Naive thymus-derived CD4-positive, alpha-beta T cell (primary cell): ENCODE results near the gene UBE2Q1. TPM values are rescaled to one million over a fixed set of nuclear protein-coding genes. Genes with fewer than 3 reads are reported as not detected.
A peak's percentile ranks its signal among the peaks of the same experiment; 100 is the strongest.

Experiments
- ATAC-seq: fragments of 150-1000 bp; cut with Tn5 transposase; 2 replicates; pipeline ENCODE4 v1.10.0; 2021; ENCODE audit warnings: mild to moderate bottlenecking, moderate library complexity
- CTCF ChIA-PET: fragments of 350-600 bp; sonication (Branson Sonifier 250); formaldehyde crosslinking; loops from one replicate; lab custom pipeline; 2021; ENCODE audit warnings: antibody characterized with exemption; lab: Charles Lee
- POLR2A ChIA-PET: fragments of 350-600 bp; sonication (Branson Sonifier 250); formaldehyde crosslinking; loops from one replicate; lab custom pipeline; 2021; ENCODE audit warnings: antibody characterized with exemption, inconsistent platforms; lab: Charles Lee
- DNase-seq, 9 donors: peaks; one replicate each; pipeline versions ENCODE4 v3.0.0 to v3.0.0-alpha.2; 2020 to 2022; ENCODE audit warnings: mixed read lengths in 1 of 9
- H3K27ac ChIP-seq: one replicate; pipeline ENCODE4 v1.7.0; 2013; ENCODE audit warnings: mild to moderate bottlenecking, low read depth, low read length, moderate library complexity
- H3K27me3 ChIP-seq, 2 donors: one replicate each; pipeline ENCODE4 v1.7.0; 2013; ENCODE audit warnings: low read length in 2 of 2, mild to moderate bottlenecking in 2 of 2, moderate library complexity in 2 of 2; ENCODE audit not compliant: control insufficient read depth in 2 of 2, insufficient read depth in 2 of 2
- H3K36me3 ChIP-seq, 3 experiments: 1 replicate in 2 of 3; 2 replicates in 1 of 3; pipeline ENCODE4 v1.7.0; 2013; ENCODE audit warnings: low read length in 3 of 3, mild to moderate bottlenecking in 3 of 3, moderate library complexity in 1 of 3; ENCODE audit not compliant: insufficient read depth in 3 of 3, control insufficient read depth in 2 of 3
- H3K4me1 ChIP-seq, 2 donors: one replicate each; pipeline ENCODE4 v1.7.0; 2013; ENCODE audit warnings: low read length in 2 of 2, mild to moderate bottlenecking in 2 of 2, moderate library complexity in 1 of 2; ENCODE audit not compliant: control insufficient read depth in 2 of 2, insufficient read depth in 2 of 2
- H3K4me3 ChIP-seq: 2 replicates; pipeline ENCODE4 v1.7.0; 2013; ENCODE audit warnings: mild to moderate bottlenecking, low read length
- H3K9me3 ChIP-seq, 3 experiments: 1 replicate in 2 of 3; 2 replicates in 1 of 3; pipeline ENCODE4 v1.7.0; 2013; ENCODE audit warnings: low read length in 3 of 3; ENCODE audit not compliant: control insufficient read depth in 2 of 3
- H3K27ac Mint-ChIP-seq, 9 donors: one replicate each; pipeline ENCODE4 v1.8.0; 2020 to 2022; ENCODE audit warnings: mixed read lengths in 9 of 9, mild to moderate bottlenecking in 8 of 9, moderate library complexity in 5 of 9, inconsistent platforms in 2 of 9
- H3K27me3 Mint-ChIP-seq, 5 donors: one replicate each; pipeline ENCODE4 v1.8.0; 2021 to 2022; ENCODE audit warnings: mixed read lengths in 5 of 5, mild to moderate bottlenecking in 1 of 5
- H3K36me3 Mint-ChIP-seq, 5 donors: one replicate each; pipeline ENCODE4 v1.8.0; 2020 to 2022; ENCODE audit warnings: mixed read lengths in 5 of 5, mild to moderate bottlenecking in 3 of 5, inconsistent platforms in 1 of 5
- H3K4me1 Mint-ChIP-seq, 7 donors: one replicate each; pipeline ENCODE4 v1.8.0; 2020 to 2022; ENCODE audit warnings: mixed read lengths in 7 of 7, mild to moderate bottlenecking in 3 of 7, inconsistent platforms in 1 of 7
- H3K4me3 Mint-ChIP-seq, 10 donors: one replicate each; pipeline ENCODE4 v1.8.0; 2020 to 2022; ENCODE audit warnings: mild to moderate bottlenecking in 10 of 10, mixed read lengths in 10 of 10, moderate library complexity in 6 of 10, inconsistent platforms in 2 of 10
- H3K9me3 Mint-ChIP-seq, 11 donors: one replicate each; pipeline ENCODE4 v1.8.0; 2020 to 2022; ENCODE audit warnings: mixed read lengths in 11 of 11, mild to moderate bottlenecking in 4 of 11, inconsistent platforms in 1 of 11, moderate library complexity in 1 of 11
- intact Hi-C, 2 donors: fragments of 100-400 bp; cut with micrococcal nuclease; formaldehyde crosslinking; loops; one replicate each; pipeline ENCODE4 v1.15.1; 2023
- polyA plus RNA-seq, 2 donors: library from polyadenylated mRNA; unstranded; fragments of 300-500 nt; fragmentation: Illumina TruSeq; gene quantifications; one replicate each; pipeline ENCODE4 v1.2.3, GENCODE V29; 2021
- total RNA-seq, 6 experiments: library from RNA in 5 of 6; stranded (reverse) in 5 of 6; gene quantifications; 1 replicate in 5 of 6; 2 replicates in 1 of 6; pipeline ENCODE4 v1.2.3 and lab custom pipeline; 2021 to 2026

Gene UBE2Q1
- total and polyA plus RNA-seq, 7 experiments from 2014 or later = 9.1 to 117 (median 65.8) TPM

DNA sequence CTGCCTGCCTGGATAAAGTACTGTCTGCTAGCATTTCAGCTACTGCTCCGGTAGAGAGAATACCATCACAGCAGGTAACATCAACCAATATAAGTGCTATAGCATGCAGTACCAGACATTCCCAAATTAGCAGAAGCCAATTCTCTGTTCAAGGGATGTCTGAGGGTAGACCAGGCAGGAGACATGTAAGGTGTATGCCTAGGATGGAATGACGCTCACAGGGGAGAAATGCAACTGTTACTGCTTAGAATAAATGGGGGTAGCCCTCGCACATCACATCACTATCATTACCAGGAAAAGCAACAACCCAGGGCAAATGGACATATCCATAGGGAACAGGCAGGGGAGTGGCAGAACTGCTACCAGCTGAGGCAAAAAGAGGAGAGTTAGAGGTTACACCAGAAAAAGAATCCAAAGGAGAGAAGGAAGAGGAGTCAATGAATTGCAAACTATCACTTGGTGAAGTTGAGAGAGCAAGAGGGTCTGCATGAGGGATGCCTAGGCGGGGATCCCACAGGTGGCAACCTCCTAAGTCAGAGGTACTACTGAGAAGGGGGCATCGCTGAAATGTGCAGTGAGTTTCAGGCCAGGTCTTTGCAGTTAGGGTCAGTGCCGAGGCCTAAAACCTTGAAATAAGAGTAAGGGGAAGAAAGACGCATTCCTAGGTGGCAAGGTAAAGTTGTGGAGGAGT lies 1.1 kb downstream of the UBE2Q1 start:
- H3K4me1 ChIP-seq = peaks cover 18 to 23% of the 10 kb centered on the region in 2 donors
- H3K36me3 ChIP-seq = peaks cover 21 to 39% (median 28%) of the 10 kb centered on the region in 3 experiments
- peaks cover 23 to 56% (median 44%) of the 10 kb centered on the region in 7 donors for H3K4me1 Mint-ChIP-seq
- peak overlapping the region; percentile 87 to 97 (median 92) for H3K4me3 Mint-ChIP-seq
- ATAC-seq (no peak), DNase-seq (no peak)
- H3K27ac ChIP-seq = peak overlapping the region; percentile 86
- intact Hi-C loops = loop anchor here (2.0 to 10.0 kb wide), 5 partner anchors 77 to 373 kb away; partner anchors contain the start of gene IL6R (in 1 of the 2)
- H3K9me3 ChIP-seq = no peaks in the 10 kb centered on the region
- H3K4me3 ChIP-seq = peak overlapping the region; percentile 81
- peaks cover 0 to 4% (median 0%) of the 10 kb centered on the region in 11 donors for H3K9me3 Mint-ChIP-seq
- POLR2A ChIA-PET = interaction anchor here (0.5 to 1.3 kb wide), 9 partner anchors 44 to 568 kb away, joined by 3 to 4 read pairs (median 3); partner anchors contain the start of genes PBXIP1 and UBAP2L
- H3K36me3 Mint-ChIP-seq = peaks cover 11 to 32% (median 13%) of the 10 kb centered on the region in 5 donors
- CTCF ChIA-PET = interaction anchor here (0.9 to 1.0 kb wide), 2 partner anchors 12 to 205 kb away, joined by 3 to 6 read pairs; no protein-coding TSS in a partner anchor
- no peaks in the 10 kb centered on the region for H3K27me3 ChIP-seq
- peak overlapping the region; percentile 86 to 97 (median 92) for H3K27ac Mint-ChIP-seq
- no peaks in the 10 kb centered on the region for H3K27me3 Mint-ChIP-seq

DNA sequence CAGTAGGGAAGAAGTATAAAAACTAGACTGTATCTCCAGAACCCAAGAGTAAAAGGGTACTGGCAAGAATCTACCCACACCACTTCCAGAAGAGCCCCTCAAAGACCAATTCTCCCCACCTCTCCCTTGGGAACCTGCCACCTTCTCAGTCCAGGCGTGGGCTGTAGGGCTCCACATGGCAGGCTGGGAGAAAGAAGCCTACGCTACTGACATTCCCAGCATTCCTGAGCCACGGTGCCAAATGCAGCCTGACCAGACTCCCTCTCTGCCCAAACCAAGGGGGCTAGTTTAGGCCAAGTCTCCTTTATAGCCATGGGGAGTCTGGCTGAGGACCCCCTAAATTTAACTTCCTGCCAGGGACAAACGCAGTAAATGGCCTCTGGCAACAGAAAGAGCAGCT lies 2.0 kb downstream of the UBE2Q1 start:
- peaks cover 23 to 56% (median 44%) of the 10 kb centered on the region in 7 donors for H3K4me1 Mint-ChIP-seq
- Histone ChIP-seq H3K4me1 (peaks cover 18 to 23% of the 10 kb centered on the region in 2 donors), H3K9me3 (no peaks in the 10 kb centered on the region), H3K27me3 (no peaks in the 10 kb centered on the region), H3K4me3 (peak overlapping the region; percentile 81), H3K36me3 (peaks cover 27 to 49% (median 35%) of the 10 kb centered on the region in 3 experiments), H3K27ac (peak overlapping the region; percentile 86)
- peaks cover 11 to 35% (median 13%) of the 10 kb centered on the region in 5 donors for H3K36me3 Mint-ChIP-seq
- H3K4me3 Mint-ChIP-seq = peak overlapping the region; percentile 29 to 96 (median 90)
- peaks cover 0 to 4% (median 0%) of the 10 kb centered on the region in 11 donors for H3K9me3 Mint-ChIP-seq
- no peaks in the 10 kb centered on the region for H3K27me3 Mint-ChIP-seq
- intact Hi-C loops = loop anchor here (2.0 to 10.0 kb wide), 5 partner anchors 76 to 372 kb away; partner anchors contain the start of gene IL6R (in 1 of the 2)
- peak overlapping the region in 8 of 9 donors; percentile 12 to 95 (median 90) for H3K27ac Mint-ChIP-seq
- ATAC-seq = no peak
- ChIA-PET POLR2A (interaction anchor here (0.6 to 1.2 kb wide), 2 partner anchors 43 to 337 kb away, joined by 3 to 4 read pairs; no protein-coding TSS in a partner anchor), CTCF (interaction anchor here (0.6 to 1.0 kb wide), 3 partner anchors 11 to 398 kb away, joined by 3 to 6 read pairs (median 4); no protein-coding TSS in a partner anchor)
- DNase-seq = no peak

DNA sequence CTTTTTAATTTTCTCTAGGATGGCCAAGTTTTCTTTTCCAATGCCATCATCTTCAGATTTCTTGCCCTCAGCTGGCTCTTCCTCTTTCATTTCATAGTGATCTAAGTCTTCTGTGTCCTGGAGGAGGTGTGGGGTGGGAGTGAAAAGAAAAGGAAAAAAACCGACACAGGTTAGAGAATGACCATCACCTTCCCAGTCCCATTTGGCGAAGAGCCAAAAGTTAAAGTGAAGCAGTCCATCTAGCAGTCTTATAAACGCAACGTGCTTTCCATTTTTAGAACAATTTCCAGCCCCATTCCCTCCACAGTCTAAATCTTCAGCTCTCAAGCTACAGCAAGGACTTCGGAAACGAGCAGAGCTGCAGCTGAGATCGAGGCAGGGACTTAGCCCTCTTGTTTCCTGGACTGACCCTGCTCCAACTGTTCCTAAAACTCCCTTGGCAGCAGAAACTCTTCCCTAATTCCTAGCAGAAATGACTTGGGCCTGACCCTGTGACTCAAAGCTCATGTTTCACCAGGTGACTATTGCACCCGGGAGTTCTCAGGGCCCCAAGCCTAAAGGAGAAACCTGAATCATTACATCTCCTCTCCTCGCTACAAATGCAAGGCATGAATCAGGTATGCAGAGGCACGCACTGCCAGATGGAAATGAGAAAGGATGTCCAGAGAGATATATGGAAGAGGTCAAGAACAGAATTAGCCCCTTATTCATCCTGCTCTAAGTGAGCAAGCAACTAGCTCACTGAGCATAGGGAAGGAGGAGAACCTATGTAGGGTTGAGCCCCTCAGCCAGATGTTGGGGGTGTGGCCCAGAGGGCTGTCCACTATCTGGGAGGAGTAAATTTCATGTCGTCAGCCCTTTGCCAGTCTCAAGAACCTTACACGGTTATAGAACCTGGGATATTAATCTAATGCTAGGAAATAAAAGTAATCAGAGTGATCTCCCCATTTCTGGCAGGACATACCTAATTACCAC lies 5.1 kb downstream of the UBE2Q1 start:
- intact Hi-C loops = loop anchor here in 1 of 2 donors (10.0 kb wide), 1 partner anchor 369 kb away; no protein-coding TSS in a partner anchor
- Mint-ChIP-seq H3K9me3 (no peaks in the 10 kb centered on the region), H3K4me3 (no peak overlapping the region), H3K27ac (peak overlapping the region in 1 of 9 donors; percentile 30), H3K27me3 (no peaks in the 10 kb centered on the region), H3K36me3 (peaks cover 12 to 49% (median 20%) of the 10 kb centered on the region in 5 donors), H3K4me1 (peaks cover 23 to 65% (median 51%) of the 10 kb centered on the region in 7 donors)
- no peak for DNase-seq
- no peak for ATAC-seq
- POLR2A ChIA-PET = interaction anchor here (0.6 to 0.9 kb wide), 4 partner anchors 62 to 277 kb away, joined by 3 read pairs; no protein-coding TSS in a partner anchor
- CTCF ChIA-PET = no interaction called here
- Histone ChIP-seq H3K4me3 (no peak overlapping the region), H3K4me1 (peaks cover 13 to 18% of the 10 kb centered on the region in 2 donors), H3K36me3 (peaks cover 35 to 75% (median 35%) of the 10 kb centered on the region in 3 experiments), H3K9me3 (no peaks in the 10 kb centered on the region), H3K27me3 (no peaks in the 10 kb centered on the region), H3K27ac (no peak overlapping the region)

- H3K27ac Mint-ChIP-seq = no peak overlapping the region
These were observed 6.4 kb downstream of the UBE2Q1 start for GRCh38 chr1:154552036-154552435.

DNA sequence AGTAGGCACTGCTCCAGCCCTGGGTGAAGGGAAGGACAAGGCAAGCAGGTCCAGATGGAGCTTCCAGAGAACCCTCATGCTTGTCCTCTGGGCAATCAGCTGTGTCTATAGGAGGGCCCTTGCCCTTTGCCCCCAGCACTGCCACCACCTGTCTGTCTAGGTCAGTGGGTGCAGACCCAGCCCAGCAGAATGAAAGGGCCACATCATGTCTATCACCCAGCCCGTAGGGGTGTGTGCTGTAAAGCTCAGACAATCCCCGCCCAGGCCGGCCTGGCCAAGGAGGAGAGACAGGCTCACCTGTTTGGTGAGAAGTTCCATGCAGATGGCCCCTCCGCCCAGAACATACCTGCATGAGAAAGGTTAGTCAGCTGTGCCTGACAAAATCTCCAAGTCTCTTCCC lies 7.0 kb downstream of the UBE2Q1 start:
- ChIA-PET POLR2A (no interaction called here), CTCF (interaction anchor here (2.0 kb wide), 1 partner anchor 72 kb away, joined by 5 read pairs; no protein-coding TSS in a partner anchor)
- Histone ChIP-seq H3K36me3 (peaks cover 35 to 75% (median 35%) of the 10 kb centered on the region in 3 experiments), H3K27ac (no peak overlapping the region), H3K9me3 (no peaks in the 10 kb centered on the region), H3K4me3 (no peak overlapping the region), H3K4me1 (peaks cover 3 to 5% of the 10 kb centered on the region in 2 donors), H3K27me3 (no peaks in the 10 kb centered on the region)
- no peak for ATAC-seq
- intact Hi-C loops = loop anchor here in 1 of 2 donors (10.0 kb wide), 1 partner anchor 367 kb away; no protein-coding TSS in a partner anchor
- no peaks in the 10 kb centered on the region for H3K27me3 Mint-ChIP-seq
- peaks cover 18 to 50% (median 41%) of the 10 kb centered on the region in 7 donors for H3K4me1 Mint-ChIP-seq
- H3K4me3 Mint-ChIP-seq = no peak overlapping the region
- no peak overlapping the region for H3K27ac Mint-ChIP-seq
- H3K36me3 Mint-ChIP-seq = peaks cover 12 to 42% (median 20%) of the 10 kb centered on the region in 5 donors
- H3K9me3 Mint-ChIP-seq = peaks cover 0 to 2% (median 0%) of the 10 kb centered on the region in 11 donors
- no peak for DNase-seq

More at GRCh38 chr1:154552036-154552435, 6.4 kb downstream of the UBE2Q1 start:
- Histone ChIP-seq H3K36me3 (peaks cover 35 to 75% (median 35%) of the 10 kb centered on the region in 3 experiments), H3K9me3 (no peaks in the 10 kb centered on the region), H3K4me1 (peaks cover 8 to 11% of the 10 kb centered on the region in 2 donors), H3K27me3 (no peaks in the 10 kb centered on the region), H3K27ac (no peak overlapping the region), H3K4me3 (no peak overlapping the region)
- Mint-ChIP-seq H3K4me3 (no peak overlapping the region), H3K4me1 (peaks cover 21 to 56% (median 45%) of the 10 kb centered on the region in 7 donors), H3K27me3 (no peaks in the 10 kb centered on the region), H3K36me3 (peaks cover 12 to 42% (median 20%) of the 10 kb centered on the region in 5 donors), H3K9me3 (peaks cover 0 to 2% (median 0%) of the 10 kb centered on the region in 11 donors)
- ChIA-PET CTCF (no interaction called here), POLR2A (interaction anchor here (0.9 kb wide), 1 partner anchor 73 kb away, joined by 3 read pairs; no protein-coding TSS in a partner anchor)
- DNase-seq (no peak), ATAC-seq (no peak)
- intact Hi-C loops = loop anchor here in 1 of 2 donors (10.0 kb wide), 1 partner anchor 367 kb away; no protein-coding TSS in a partner anchor
